Measurements from ENCODE around the gene STRIP2. TPM values are rescaled to one million over a fixed set of nuclear protein-coding genes. Genes with fewer than 3 reads are reported as not detected.
A peak's percentile ranks its signal among the peaks of the same experiment; 100 is the strongest.

STRIP2 gene
- total and polyA plus RNA-seq, 9 of the 15 experiments (the other 6 are each of a cell fraction or from before 2014, with no cell fraction given), result 10.1 to 81.8 (median 42.3) TPM

GRCh38 chr7:129401228-129401966, 32.8 kb upstream of the STRIP2 start (continued):
- TF ChIP-seq ATF2 (CRISPR knock-in tag; IDR thresholded peaks at IDR 0.05) (no peak), PURB (CRISPR knock-in tag; IDR thresholded peaks at IDR 0.05; ENCODE audit: low read depth) (no peak), BACH1 (tag; IDR thresholded peaks at IDR 0.05) (peak; percentile 86), ZNF76 (CRISPR knock-in tag; IDR thresholded peaks at IDR 0.05; ENCODE audit: borderline replicate concordance) (no peak), KLF10 (CRISPR knock-in tag; IDR thresholded peaks at IDR 0.05) (no peak), RBM25 (IDR thresholded peaks at IDR 0.05; ENCODE audit: low read depth, low read length, severe bottlenecking) (no peak), NRF1 (conservative IDR thresholded peaks at IDR 0.05 in 1 of 2, IDR thresholded peaks at IDR 0.05 in 1 of 2) (peak; percentile 31 to 48), CBX3 (IDR thresholded peaks at IDR 0.05; ENCODE audit: borderline replicate concordance in 1 of 2, low read length in 2 of 2) (peak in 1 of 2 experiments; percentile 70; a peak in 1 of 3 replicates), SMARCC2 (IDR thresholded peaks at IDR 0.05; ENCODE audit: low read depth) (peak; percentile 88), DPF2 (IDR thresholded peaks at IDR 0.05) (peak; percentile 96), PTBP1 (IDR thresholded peaks at IDR 0.05; ENCODE audit: low read depth, low read length) (no peak), CXXC5 (CRISPR knock-in tag; IDR thresholded peaks at IDR 0.05) (no peak), ZBTB17 (CRISPR knock-in tag; IDR thresholded peaks at IDR 0.05) (no peak; the same call in 1 of the 2 replicates), MCM3 (IDR thresholded peaks at IDR 0.05) (no peak), BRD4 (IDR thresholded peaks at IDR 0.05) (no peak), ZNF347 (CRISPR knock-in tag; IDR thresholded peaks at IDR 0.05; ENCODE audit: low read depth) (no peak), POLR2B (IDR thresholded peaks at IDR 0.05; ENCODE audit: low read depth, partially characterized antibody) (no peak), NR2F6 (CRISPR knock-in tag; IDR thresholded peaks at IDR 0.05) (no peak), ZKSCAN8 (CRISPR knock-in tag; IDR thresholded peaks at IDR 0.05) (no peak), ZNF77 (CRISPR knock-in tag; IDR thresholded peaks at IDR 0.05) (no peak), KAT7 (CRISPR knock-in tag; IDR thresholded peaks at IDR 0.05; ENCODE audit: borderline replicate concordance) (no peak), NFIX (CRISPR knock-in tag; IDR thresholded peaks at IDR 0.05; ENCODE audit: low read depth) (no peak)
- TF ChIP-seq, protein P1, sequence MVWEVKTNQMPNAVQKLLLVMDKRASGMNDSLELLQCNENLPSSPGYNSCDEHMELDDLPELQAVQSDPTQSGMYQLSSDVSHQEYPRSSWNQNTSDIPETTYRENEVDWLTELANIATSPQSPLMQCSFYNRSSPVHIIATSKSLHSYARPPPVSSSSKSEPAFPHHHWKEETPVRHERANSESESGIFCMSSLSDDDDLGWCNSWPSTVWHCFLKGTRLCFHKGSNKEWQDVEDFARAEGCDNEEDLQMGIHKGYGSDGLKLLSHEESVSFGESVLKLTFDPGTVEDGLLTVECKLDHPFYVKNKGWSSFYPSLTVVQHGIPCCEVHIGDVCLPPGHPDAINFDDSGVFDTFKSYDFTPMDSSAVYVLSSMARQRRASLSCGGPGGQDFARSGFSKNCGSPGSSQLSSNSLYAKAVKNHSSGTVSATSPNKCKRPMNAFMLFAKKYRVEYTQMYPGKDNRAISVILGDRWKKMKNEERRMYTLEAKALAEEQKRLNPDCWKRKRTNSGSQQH (CRISPR knock-in tag; IDR thresholded peaks at IDR 0.05), result no peak
- TF ChIP-seq, protein P2, sequence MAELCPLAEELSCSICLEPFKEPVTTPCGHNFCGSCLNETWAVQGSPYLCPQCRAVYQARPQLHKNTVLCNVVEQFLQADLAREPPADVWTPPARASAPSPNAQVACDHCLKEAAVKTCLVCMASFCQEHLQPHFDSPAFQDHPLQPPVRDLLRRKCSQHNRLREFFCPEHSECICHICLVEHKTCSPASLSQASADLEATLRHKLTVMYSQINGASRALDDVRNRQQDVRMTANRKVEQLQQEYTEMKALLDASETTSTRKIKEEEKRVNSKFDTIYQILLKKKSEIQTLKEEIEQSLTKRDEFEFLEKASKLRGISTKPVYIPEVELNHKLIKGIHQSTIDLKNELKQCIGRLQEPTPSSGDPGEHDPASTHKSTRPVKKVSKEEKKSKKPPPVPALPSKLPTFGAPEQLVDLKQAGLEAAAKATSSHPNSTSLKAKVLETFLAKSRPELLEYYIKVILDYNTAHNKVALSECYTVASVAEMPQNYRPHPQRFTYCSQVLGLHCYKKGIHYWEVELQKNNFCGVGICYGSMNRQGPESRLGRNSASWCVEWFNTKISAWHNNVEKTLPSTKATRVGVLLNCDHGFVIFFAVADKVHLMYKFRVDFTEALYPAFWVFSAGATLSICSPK (IDR thresholded peaks at IDR 0.05; ENCODE audit: borderline replicate concordance), result no peak

Data from K562 (cell line).